ENCODE measurements around the gene CD300LF. TPM values are rescaled to one million over a fixed set of nuclear protein-coding genes. Genes with fewer than 3 reads are reported as not detected.
A peak's percentile ranks its signal among the peaks of the same experiment; 100 is the strongest.

CD300LF gene
- total RNA-seq, 1 donor from 2014 or later = 0.49 TPM

GRCh38 chr17:74746376-74746775 lies 33.7 kb upstream of the CD300LF start:
- Histone ChIP-seq H3K36me3 (no peaks in the 10 kb centered on the region), H3K4me1 (peaks cover 46% of the 10 kb centered on the region), H3K4me3 (no peak overlapping the region), H3K27me3 (no peaks in the 10 kb centered on the region), H3K27ac (no peak overlapping the region), H3K9me3 (no peaks in the 10 kb centered on the region)
- TF ChIP-seq CTCF (IDR thresholded peaks at IDR 0.05) (no peak), POLR2AphosphoS5 (IDR thresholded peaks at IDR 0.05; ENCODE audit: insufficient read depth in 1 of 2, low read depth in 1 of 2) (no peak), POLR2A (IDR thresholded peaks at IDR 0.05) (no peak)
- DNase-seq (ENCODE audit: extremely low spot score in 2 of 2) = no peak
- intact Hi-C loops (cut with DNase I) = loop anchor here (5.0 kb wide), 1 partner anchor 36 kb away; no protein-coding TSS in a partner anchor

- intact Hi-C loops (cut with DNase I) = loop anchor here (2.0 to 5.0 kb wide), 2 partner anchors 37 to 119 kb away; no protein-coding TSS in a partner anchor
- no peaks in the 10 kb centered on the region for H3K36me3 ChIP-seq
- no peak for TF ChIP-seq CTCF (IDR thresholded peaks at IDR 0.05)
- no peak for TF ChIP-seq POLR2A (IDR thresholded peaks at IDR 0.05)
- no peak for TF ChIP-seq POLR2AphosphoS5 (IDR thresholded peaks at IDR 0.05; ENCODE audit: insufficient read depth in 1 of 2, low read depth in 1 of 2)
- H3K4me3 ChIP-seq = no peak overlapping the region
- H3K27me3 ChIP-seq = no peaks in the 10 kb centered on the region
- H3K4me1 ChIP-seq = peaks cover 39% of the 10 kb centered on the region
- no peak overlapping the region for H3K27ac ChIP-seq
- DNase-seq (ENCODE audit: extremely low spot score in 2 of 2) = no peak
- no peaks in the 10 kb centered on the region for H3K9me3 ChIP-seq
Observed at GRCh38 chr17:74745548-74746177, 32.9 kb upstream of the CD300LF start.

GRCh38 chr17:74744714-74745547 lies 32.2 kb upstream of the CD300LF start:
- no peak for DNase-seq (ENCODE audit: extremely low spot score in 2 of 2)
- Histone ChIP-seq H3K4me3 (peak overlapping the region in 1 of 2 donors; percentile 19), H3K27me3 (no peaks in the 10 kb centered on the region), H3K36me3 (no peaks in the 10 kb centered on the region), H3K4me1 (peaks cover 31% of the 10 kb centered on the region), H3K9me3 (no peaks in the 10 kb centered on the region), H3K27ac (peak overlapping the region; percentile 22)
- intact Hi-C loops (cut with DNase I) = loop anchor here (2.0 to 5.0 kb wide), 2 partner anchors 37 to 120 kb away; no protein-coding TSS in a partner anchor
- no peak for TF ChIP-seq POLR2A (IDR thresholded peaks at IDR 0.05)
- TF ChIP-seq CTCF (IDR thresholded peaks at IDR 0.05) = peak; percentile 98 to 100 (median 99)
- TF ChIP-seq POLR2AphosphoS5 (IDR thresholded peaks at IDR 0.05; ENCODE audit: insufficient read depth in 1 of 2, low read depth in 1 of 2) = peak; percentile 62 to 88

- Histone ChIP-seq H3K4me3 (no peak overlapping the region), H3K27ac (no peak overlapping the region), H3K27me3 (no peaks in the 10 kb centered on the region), H3K36me3 (no peaks in the 10 kb centered on the region), H3K9me3 (no peaks in the 10 kb centered on the region), H3K4me1 (peaks cover 25% of the 10 kb centered on the region)
- intact Hi-C loops (cut with DNase I) = loop anchor here (2.0 kb wide), 1 partner anchor 120 kb away; no protein-coding TSS in a partner anchor
- DNase-seq (ENCODE audit: extremely low spot score in 2 of 2) = no peak
- TF ChIP-seq CTCF (IDR thresholded peaks at IDR 0.05) (no peak), POLR2A (IDR thresholded peaks at IDR 0.05) (no peak), POLR2AphosphoS5 (IDR thresholded peaks at IDR 0.05; ENCODE audit: insufficient read depth in 1 of 2, low read depth in 1 of 2) (no peak)
Observed at GRCh38 chr17:74744349-74744713, 31.6 kb upstream of the CD300LF start.
